SU-DHL-6 (cell line): Measurements from ENCODE around the gene RBM25.

Experiments
- H2AFZ ChIP-seq: fragments of 200-600 bp; sonication (generic); 2 replicates; pipeline ENCODE4 v1.6.1; 2014; ENCODE audit warnings: low read depth, mild to moderate bottlenecking, moderate library complexity, mixed read lengths, antibody characterized with exemption, low read length; ENCODE audit not compliant: severe bottlenecking
- H3F3A ChIP-seq: fragments of 200-600 bp; shearing (Covaris generic); 2 replicates; pipeline ENCODE4 v1.6.0; 2016; ENCODE audit warnings: antibody characterized with exemption, mild to moderate bottlenecking; ENCODE audit not compliant: insufficient read depth
- H3K27ac ChIP-seq: fragments of 200-600 bp; sonication (generic); 2 replicates; pipeline ENCODE4 v1.5.1; 2016; ENCODE audit warnings: low read depth, mild to moderate bottlenecking, low read length, moderate library complexity, mixed read lengths
- H3K27me3 ChIP-seq: fragments of 200-600 bp; sonication (generic), shearing (Covaris generic); 2 replicates; pipeline ENCODE4 v1.6.0; 2014; ENCODE audit warnings: mild to moderate bottlenecking, low read length
- H3K36me3 ChIP-seq: fragments of 200-600 bp; sonication (generic); 2 replicates; pipeline ENCODE4 v1.6.1; 2014; ENCODE audit warnings: mild to moderate bottlenecking, low read length, mixed read lengths
- H3K4me2 ChIP-seq: fragments of 300-600, 200-600 bp; shearing (Covaris generic), sonication (generic); 2 replicates; pipeline ENCODE4 v1.6.0; 2014; ENCODE audit warnings: low read length, low read depth, mild to moderate bottlenecking; ENCODE audit not compliant: poor library complexity, severe bottlenecking
- H3K4me3 ChIP-seq: fragments of 200-600 bp; sonication (generic); 2 replicates; pipeline ENCODE4 v1.5.1; 2014; ENCODE audit warnings: antibody characterized with exemption, low read length, mild to moderate bottlenecking, mixed read lengths; ENCODE audit not compliant: insufficient read depth, poor library complexity, severe bottlenecking
- H3K79me2 ChIP-seq: fragments of 200-600 bp; sonication (generic); 2 replicates; pipeline ENCODE4 v1.6.1; 2014; ENCODE audit warnings: mild to moderate bottlenecking, low read length, moderate library complexity; ENCODE audit not compliant: insufficient read depth
- H3K9ac ChIP-seq: fragments of 200-600 bp; sonication (generic); 2 replicates; pipeline ENCODE4 v1.7.0; 2014; ENCODE audit warnings: mild to moderate bottlenecking, low read length
- H3K9me2 ChIP-seq: fragments of 200-600 bp; sonication (generic); replicated peaks from 2 replicates; pipeline ENCODE4 v1.6.1; 2014; ENCODE audit warnings: low read length; ENCODE audit not compliant: insufficient read depth
- H3K9me3 ChIP-seq: fragments of 200-600 bp; sonication (generic); 2 replicates; pipeline ENCODE4 v1.6.1; 2014; ENCODE audit warnings: low read length, mixed read lengths; ENCODE audit not compliant: insufficient read depth
- H4K20me1 ChIP-seq: fragments of 200-600 bp; sonication (generic); 2 replicates; pipeline ENCODE4 v1.6.1; 2014; ENCODE audit warnings: low read depth, mild to moderate bottlenecking, antibody characterized with exemption, low read length, moderate library complexity, mixed read lengths
- CTCF ChIP-seq: fragments of 200-600 bp; sonication (generic); IDR thresholded peaks from one replicate; pipeline ENCODE4 v1.5.1; 2017; ENCODE audit warnings: antibody characterized with exemption, mild to moderate bottlenecking, low read length, moderate library complexity; ENCODE audit not compliant: insufficient read depth, poor library complexity, severe bottlenecking
- EZH2phosphoT487 ChIP-seq: fragments of 200-600 bp; sonication (generic), shearing (Covaris generic); conservative IDR thresholded peaks from 2 replicates; pipeline ENCODE4 v1.6.1; 2018; ENCODE audit warnings: mild to moderate bottlenecking, antibody characterized with exemption, low read length, moderate library complexity, mixed read lengths

RBM25 gene

GRCh38 chr14:73097421-73097820, 39.1 kb downstream of the RBM25 start:
- Histone ChIP-seq H3K9me3 (no peaks in the 10 kb centered on the region), H3K9me2 (no peaks in the 10 kb centered on the region), H4K20me1 (no peaks in the 10 kb centered on the region), H3K27me3 (no peaks in the 10 kb centered on the region), H2AFZ (no peak overlapping the region), H3K4me3 (no peak overlapping the region), H3F3A (no peaks in the 10 kb centered on the region; the same call in 1 of the 2 replicates), H3K27ac (no peak overlapping the region), H3K36me3 (peaks cover 46% of the 10 kb centered on the region), H3K9ac (no peak overlapping the region), H3K79me2 (peaks cover 14% of the 10 kb centered on the region), H3K4me2 (no peak overlapping the region)
- no peak for TF ChIP-seq EZH2phosphoT487
- no peak for TF ChIP-seq CTCF

GRCh38 chr14:73100334-73100733, 42.0 kb downstream of the RBM25 start:
- Histone ChIP-seq H3K36me3 (peaks cover 58% of the 10 kb centered on the region), H3K27ac (no peak overlapping the region), H3K9me3 (no peaks in the 10 kb centered on the region), H3K27me3 (no peaks in the 10 kb centered on the region), H3K4me2 (no peak overlapping the region), H3K9ac (no peak overlapping the region), H3F3A (no peaks in the 10 kb centered on the region; the same call in 1 of the 2 replicates), H2AFZ (no peak overlapping the region), H4K20me1 (no peaks in the 10 kb centered on the region), H3K9me2 (no peaks in the 10 kb centered on the region), H3K79me2 (0 out of 2 replicates have a peak, but pooled peaks cover 2% of the 10 kb centered on the region), H3K4me3 (no peak overlapping the region)
- TF ChIP-seq CTCF (no peak), EZH2phosphoT487 (no peak)

- Histone ChIP-seq H3K79me2 (no peaks in the 10 kb centered on the region), H3F3A (peaks cover 3% of the 10 kb centered on the region; the same call in 1 of the 2 replicates), H3K27me3 (no peaks in the 10 kb centered on the region), H3K4me2 (no peak overlapping the region), H3K36me3 (peaks cover 75% of the 10 kb centered on the region), H3K27ac (no peak overlapping the region), H3K9ac (no peak overlapping the region), H3K4me3 (no peak overlapping the region), H4K20me1 (no peaks in the 10 kb centered on the region), H3K9me2 (no peaks in the 10 kb centered on the region), H3K9me3 (no peaks in the 10 kb centered on the region), H2AFZ (no peak overlapping the region)
- no peak for TF ChIP-seq EZH2phosphoT487
- no peak for TF ChIP-seq CTCF
Observed at GRCh38 chr14:73102806-73103497, 44.6 kb downstream of the RBM25 start.
